ENCODE results near the gene GNB3. TPM values are rescaled to one million over a fixed set of nuclear protein-coding genes. Genes with fewer than 3 reads are reported as not detected.

Gene GNB3
- total and polyA plus RNA-seq, 9 of the 15 experiments (the other 6 are each of a cell fraction or from before 2014, with no cell fraction given) = 1.4 to 5.8 (median 2.0) TPM

- H2AFZ ChIP-seq (ENCODE audit: low read depth, low read length) = no peak overlapping the region
- no peak for FAIRE-seq
- H3K27me3 ChIP-seq (ENCODE audit: control insufficient read depth in 2 of 2, insufficient read depth in 2 of 2, low read length in 2 of 2) = no peaks in the 10 kb centered on the region
- H3K4me1 ChIP-seq (replicated peaks in 1 of 2; ENCODE audit: control insufficient read depth in 2 of 2, insufficient read depth in 2 of 2, low read length in 2 of 2) = peaks cover 5 to 29% of the 10 kb centered on the region in 2 experiments; a peak in 4 of 5 replicates
- in situ Hi-C loops (cut with MboI) = no loop called here
- peak; percentile 85 for TF ChIP-seq HMBOX1 (IDR thresholded peaks at IDR 0.05)
- TF ChIP-seq NFRKB (IDR thresholded peaks at IDR 0.05; ENCODE audit: low read depth) = no peak
- TF ChIP-seq DDX20 (tag; IDR thresholded peaks at IDR 0.05; ENCODE audit: low read depth) = no peak
- TF ChIP-seq ATF3 (IDR thresholded peaks at IDR 0.05) = peak; percentile 57; the same call in 1 of the 2 replicates
- no peak for TF ChIP-seq ATF3 (CRISPR knock-in tag; conservative IDR thresholded peaks at IDR 0.05)
- TF ChIP-seq JUND (IDR thresholded peaks at IDR 0.05; ENCODE audit: borderline replicate concordance, low read depth, low read length) = peak; percentile 55; the same call in 1 of the 2 replicates
- TF ChIP-seq JUND (tag; IDR thresholded peaks at IDR 0.05; ENCODE audit: borderline replicate concordance, low read depth, low read length) = peak; percentile 35; the same call in 1 of the 3 replicates
- peak; percentile 71; the same call in 1 of the 2 replicates for TF ChIP-seq EHMT2 (IDR thresholded peaks at IDR 0.05)
- peak; percentile 71 for TF ChIP-seq FOSL1 (tag; conservative IDR thresholded peaks at IDR 0.05)
- H3K79me2 ChIP-seq (ENCODE audit: control insufficient read depth, insufficient read depth, low read length) = peaks cover 10% of the 10 kb centered on the region
- no peak for DNase-seq (ENCODE audit: extremely low read depth in 1 of 4, low spot score in 3 of 4)
- no peak overlapping the region for H3K27ac ChIP-seq (ENCODE audit: extremely low read depth, low read depth, low read length)
- H3K36me3 ChIP-seq (ENCODE audit: control insufficient read depth, insufficient read depth, low read length) = peaks cover 68% of the 10 kb centered on the region; the same call in 2 of the 3 replicates
- H3K4me2 ChIP-seq (ENCODE audit: insufficient read depth, low read length) = no peak overlapping the region
- intact Hi-C loops (cut with micrococcal nuclease) = no loop called here
- no peaks in the 10 kb centered on the region for H3K9me3 ChIP-seq (replicated peaks; ENCODE audit: control insufficient read depth, insufficient read depth, low read depth, low read length)
- no peak overlapping the region for H3K9ac ChIP-seq (ENCODE audit: insufficient read depth in 1 of 2, low read depth in 2 of 2, low read length in 2 of 2)
- BruUV-seq (replicated peaks) = no TSS peak
- ChIA-PET POLR2A (interaction anchor here (1.1 to 3.9 kb wide), 8 partner anchors 9 to 110 kb away, joined by 3 to 24 read pairs (median 5); partner anchors contain the start of genes COPS7A, SPSB2 and USP5), CTCF (ENCODE audit: low intra/inter-chr PET ratio) (no interaction called here)
- H3K4me3 ChIP-seq = no peak overlapping the region
- no peak for ATAC-seq
- H3K9me1 ChIP-seq (ENCODE audit: control insufficient read depth, insufficient read depth, low read length) = no peaks in the 10 kb centered on the region
- 0% methylated on average over 1 of the region's 1 CpG for WGBS (ENCODE audit: insufficient coverage, low coverage, missing lambda C conversion rate)
- no peaks in the 10 kb centered on the region; the same call in 1 of the 2 replicates for H4K20me1 ChIP-seq (replicated peaks; ENCODE audit: control insufficient read depth, insufficient read depth, low read length)
Observed at GRCh38 chr12:6834254-6834653, 6.5 kb upstream of the GNB3 start.

All from K562 (cell line).